SJCRH30 (cell line): ENCODE measurements around the gene TMEM135. TPM values are rescaled to one million over a fixed set of nuclear protein-coding genes. Genes with fewer than 3 reads are reported as not detected.
A peak's percentile ranks its signal among the peaks of the same experiment; 100 is the strongest.
"Not testable (repeated sequence)": the region's sequence is repeated elsewhere in the genome, so short reads cannot be mapped to it uniquely, and the experiment has no call there.

Experiments used
- DNase-seq, 2 experiments: peaks; one replicate each; pipeline ENCODE4 v3.0.0-alpha.2; 2015 to 2020
- H3K27ac ChIP-seq: fragments of 250-450 bp; sonication (Bioruptor Pico); 2 replicates; pipeline ENCODE4 v1.5.1; 2020; ENCODE audit warnings: mild to moderate bottlenecking, moderate library complexity
- H3K27me3 ChIP-seq: fragments of 250-450 bp; sonication (Bioruptor Pico); 2 replicates; pipeline ENCODE4 v1.5.1; 2020; ENCODE audit warnings: mild to moderate bottlenecking, moderate library complexity
- H3K36me3 ChIP-seq: fragments of 250-450 bp; sonication (Bioruptor Pico); 2 replicates; pipeline ENCODE4 v1.5.1; 2020; ENCODE audit warnings: mild to moderate bottlenecking, moderate library complexity
- H3K4me1 ChIP-seq: fragments of 250-450 bp; sonication (Bioruptor Pico); 2 replicates; pipeline ENCODE4 v1.5.1; 2020; ENCODE audit warnings: mild to moderate bottlenecking, moderate library complexity
- H3K4me3 ChIP-seq: fragments of 250-450 bp; sonication (Bioruptor Pico); 2 replicates; pipeline ENCODE4 v1.5.1; 2020; ENCODE audit warnings: mild to moderate bottlenecking, moderate library complexity
- H3K9me3 ChIP-seq: fragments of 250-450 bp; sonication (Bioruptor Pico); replicated peaks from 2 replicates; pipeline ENCODE4 v1.5.1; 2020; ENCODE audit warnings: mild to moderate bottlenecking, moderate library complexity
- total RNA-seq: library from RNA; depleted of rRNA; stranded (reverse); fragments of >200 nt; shearing (Covaris generic); gene quantifications from 2 replicates; pipeline ENCODE4 v1.2.3, GENCODE V29; 2014

The TMEM135 gene
- total RNA-seq, 1 experiment from 2014 or later: 35.3 TPM

DNA sequence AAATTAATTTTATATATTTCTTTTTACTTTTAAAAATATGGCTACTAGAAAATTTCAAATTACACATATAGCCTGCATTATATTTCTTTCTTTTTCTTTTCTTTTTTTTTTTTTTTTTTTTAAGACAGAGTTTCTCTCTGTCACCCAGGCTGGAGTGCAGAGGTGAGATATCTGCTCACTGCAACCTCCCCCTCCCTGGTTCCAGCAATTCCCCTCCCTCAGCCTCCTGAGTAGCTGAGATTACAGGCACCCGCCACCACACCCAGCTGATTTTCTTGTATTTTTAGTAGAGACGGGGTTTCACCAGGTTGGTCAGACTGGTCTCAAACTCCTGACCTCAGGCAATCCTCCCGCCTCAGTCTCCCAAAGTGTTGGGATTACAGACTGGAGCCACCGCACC lies 234.2 kb downstream of the TMEM135 start:
- H3K9me3 ChIP-seq, DNase-seq, H3K36me3 ChIP-seq, H3K4me1 ChIP-seq, H3K27me3 ChIP-seq, H3K4me3 ChIP-seq, H3K27ac ChIP-seq: not testable (repeated sequence)

DNA sequence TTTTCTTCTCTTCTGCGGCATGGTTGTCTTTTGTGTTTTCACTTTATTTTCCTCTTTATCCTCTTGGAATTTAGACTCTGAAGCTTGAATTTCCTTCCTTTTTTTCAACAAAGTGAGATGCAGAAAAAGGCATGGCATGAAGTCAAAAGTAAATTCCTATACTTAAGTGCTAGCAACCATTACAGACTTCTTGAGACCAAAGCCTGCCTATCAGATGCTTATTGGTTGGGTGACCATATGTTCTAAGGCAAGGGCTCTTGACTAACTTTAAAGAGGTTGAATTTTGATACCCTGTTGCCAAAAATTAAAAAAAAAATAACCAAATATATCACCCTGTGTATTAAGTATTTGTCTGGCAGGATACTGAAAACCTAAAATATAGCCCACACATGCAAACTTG lies 237.4 kb downstream of the TMEM135 start:
- Histone ChIP-seq H3K36me3 (no peaks in the 10 kb centered on the region), H3K27me3 (no peaks in the 10 kb centered on the region), H3K4me1 (no peaks in the 10 kb centered on the region), H3K9me3 (no peaks in the 10 kb centered on the region), H3K27ac (no peak overlapping the region), H3K4me3 (no peak overlapping the region)
- no peak for DNase-seq

DNA sequence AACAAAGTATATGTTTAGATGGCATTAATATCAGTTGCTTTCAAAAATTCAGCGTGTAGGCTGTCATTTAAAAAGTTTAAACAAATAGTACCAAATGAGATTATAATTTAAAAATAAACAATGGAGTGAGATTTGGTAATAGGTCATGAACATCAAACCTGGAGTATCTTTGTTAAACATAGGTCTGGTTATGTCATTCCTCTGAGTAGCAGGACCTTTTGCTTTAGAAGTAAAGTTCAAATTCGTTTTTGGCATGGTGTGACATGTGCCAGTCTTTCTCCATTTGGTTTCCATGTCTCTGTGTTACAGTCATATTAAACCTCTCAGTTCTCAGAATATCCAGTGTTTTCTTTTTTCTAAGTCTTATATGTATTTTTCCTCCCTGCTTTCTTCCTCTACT lies 242.4 kb downstream of the TMEM135 start:
- Histone ChIP-seq H3K4me1 (no peaks in the 10 kb centered on the region), H3K27me3 (no peaks in the 10 kb centered on the region), H3K4me3 (no peak overlapping the region), H3K36me3 (no peaks in the 10 kb centered on the region), H3K27ac (no peak overlapping the region), H3K9me3 (no peaks in the 10 kb centered on the region)
- no peak for DNase-seq

DNA sequence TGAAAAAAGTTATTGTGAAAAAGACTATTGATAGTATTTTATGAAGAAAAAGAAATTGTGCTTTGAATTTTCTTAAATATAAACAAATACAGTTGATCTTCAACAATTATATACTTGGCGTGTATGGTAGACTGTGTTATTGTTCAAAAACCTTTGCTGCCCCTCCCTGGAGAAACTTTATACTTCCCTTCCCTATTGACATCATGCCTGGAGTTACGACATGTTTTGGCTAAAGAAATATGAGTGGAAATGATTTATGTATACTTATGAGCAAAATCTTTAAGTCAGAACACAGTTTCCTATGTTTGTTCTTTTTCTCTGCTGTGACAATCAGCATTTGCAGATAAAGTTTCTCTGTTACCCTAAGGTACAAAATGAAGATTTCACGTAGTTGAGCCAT lies 243.8 kb downstream of the TMEM135 start:
- Histone ChIP-seq H3K9me3 (no peaks in the 10 kb centered on the region), H3K4me3 (no peak overlapping the region), H3K27ac (no peak overlapping the region), H3K36me3 (no peaks in the 10 kb centered on the region), H3K4me1 (no peaks in the 10 kb centered on the region), H3K27me3 (no peaks in the 10 kb centered on the region)
- peak in 1 of 2 experiments; percentile 39 for DNase-seq

DNA sequence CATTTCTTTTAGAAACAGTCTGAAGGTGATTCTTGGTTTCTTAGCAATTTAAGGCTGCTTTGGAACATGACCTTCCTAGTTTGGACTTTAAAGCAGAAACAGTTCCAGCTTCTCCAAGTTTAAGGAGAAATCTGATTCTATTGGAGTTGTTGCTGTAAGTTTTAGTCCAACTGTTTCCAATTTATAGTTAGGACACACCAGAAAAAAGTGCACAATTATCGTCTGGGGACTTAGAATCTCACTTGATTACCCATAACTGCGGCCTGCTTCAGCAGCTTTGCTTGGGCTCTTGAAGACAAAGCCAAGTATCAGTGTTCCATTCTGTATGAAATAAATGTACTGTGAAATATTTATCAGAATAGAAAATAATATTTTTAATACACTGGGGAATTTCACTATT lies 246.6 kb downstream of the TMEM135 start:
- Histone ChIP-seq H3K4me1 (no peaks in the 10 kb centered on the region), H3K27ac (no peak overlapping the region), H3K9me3 (no peaks in the 10 kb centered on the region)

DNA sequence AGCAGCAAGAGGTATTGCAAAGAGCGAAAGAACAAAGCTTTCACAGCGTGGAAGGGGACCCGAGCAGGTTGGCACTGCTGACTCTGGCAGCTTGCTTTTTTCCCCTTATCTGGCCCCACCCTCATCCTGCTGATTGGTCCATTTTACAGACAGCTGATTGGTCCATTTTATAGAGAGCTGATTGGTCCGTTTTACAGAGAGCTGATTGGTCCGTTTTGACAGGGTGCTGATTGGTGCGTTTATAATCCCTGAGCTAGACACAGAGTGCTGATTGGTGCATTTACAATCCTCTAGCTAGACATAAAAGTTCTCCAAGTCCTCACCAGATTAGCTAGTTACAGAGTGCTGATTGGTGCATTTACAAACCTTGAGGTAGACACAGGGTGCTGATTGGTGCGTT lies 247.9 kb downstream of the TMEM135 start:
- not testable (repeated sequence) for H3K36me3 ChIP-seq, DNase-seq, H3K27me3 ChIP-seq, H3K4me3 ChIP-seq, H3K9me3 ChIP-seq, H3K27ac ChIP-seq, H3K4me1 ChIP-seq

More for the DNA sequence above, 246.6 kb downstream of the TMEM135 start:
- Histone ChIP-seq H3K36me3 (no peaks in the 10 kb centered on the region), H3K27me3 (no peaks in the 10 kb centered on the region), H3K4me3 (no peak overlapping the region)
- DNase-seq: no peak

DNA sequence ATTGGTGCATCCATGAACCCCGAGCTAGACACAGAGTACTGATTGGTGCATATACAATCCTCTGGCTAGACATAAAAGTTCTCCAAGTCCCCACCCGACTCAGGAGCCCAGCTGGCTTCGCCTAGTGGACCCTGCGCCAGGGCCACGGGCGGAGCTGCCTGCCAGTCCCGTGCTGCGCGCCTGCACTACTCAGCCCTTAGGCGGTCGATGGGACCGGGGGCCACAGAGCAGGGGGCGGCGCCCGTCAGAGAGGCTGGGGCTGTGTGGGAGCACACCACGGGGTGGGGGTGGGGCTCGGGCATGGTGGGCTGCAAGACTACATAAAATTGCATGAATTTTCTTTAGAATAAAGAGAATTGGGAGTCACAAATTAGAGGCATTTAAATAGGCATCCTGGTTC lies 248.6 kb downstream of the TMEM135 start:
- Histone ChIP-seq H3K4me1 (no peaks in the 10 kb centered on the region), H3K27me3 (no peaks in the 10 kb centered on the region), H3K4me3 (no peak overlapping the region), H3K9me3 (no peaks in the 10 kb centered on the region), H3K27ac (no peak overlapping the region), H3K36me3 (no peaks in the 10 kb centered on the region)
- DNase-seq: no peak

DNA sequence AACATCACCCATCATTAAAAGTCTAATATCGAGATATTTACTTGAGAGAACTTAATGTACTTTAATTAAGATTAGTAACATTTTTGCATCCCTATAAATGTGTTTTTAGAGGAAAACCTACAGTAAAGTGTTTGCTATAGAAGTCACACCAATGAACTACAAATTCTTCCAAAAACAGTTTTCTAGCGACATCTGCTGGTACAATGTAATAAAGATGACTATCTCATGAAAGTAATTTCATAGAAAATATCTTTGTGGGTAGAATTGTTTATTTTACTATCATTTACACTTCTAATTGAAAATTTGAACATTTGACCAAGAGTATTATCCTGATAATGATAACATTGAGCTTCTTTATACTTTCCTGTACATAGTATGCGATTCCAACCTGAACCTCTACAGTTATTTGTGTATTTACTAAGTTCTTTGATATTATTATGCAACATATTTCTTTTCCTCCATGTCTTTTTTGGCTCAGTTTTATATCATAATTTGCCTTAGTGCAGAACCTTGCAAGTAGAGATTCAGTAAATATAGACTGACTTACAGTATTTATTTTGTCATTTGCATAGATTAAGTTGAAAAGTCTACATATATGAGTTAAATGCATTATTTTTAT lies 252.7 kb downstream of the TMEM135 start:
- DNase-seq: peak in 1 of 2 experiments; percentile 87

DNA sequence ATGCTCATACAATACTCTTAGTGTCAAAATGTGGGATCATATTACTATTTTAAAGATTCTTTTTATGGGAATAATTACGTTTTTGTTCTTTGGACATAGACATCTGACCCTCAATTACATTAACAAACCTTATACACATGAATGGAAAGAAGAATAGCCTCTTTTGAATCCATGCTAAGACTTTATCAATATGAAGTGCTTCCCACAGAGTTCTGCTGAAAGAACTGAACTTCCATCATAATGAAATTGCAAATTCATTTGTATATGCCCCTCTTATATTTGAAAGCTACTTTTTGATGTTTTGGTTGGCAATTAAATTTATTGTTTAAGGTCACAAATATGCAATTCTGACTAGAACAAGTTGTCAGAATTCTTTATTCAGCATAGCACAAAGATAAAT lies 254.9 kb downstream of the TMEM135 start:
- H3K27ac ChIP-seq: no peak overlapping the region
- no peaks in the 10 kb centered on the region for H3K4me1 ChIP-seq
- no peaks in the 10 kb centered on the region for H3K27me3 ChIP-seq
- DNase-seq: no peak
- H3K9me3 ChIP-seq: no peaks in the 10 kb centered on the region
- H3K4me3 ChIP-seq: no peak overlapping the region
- no peaks in the 10 kb centered on the region for H3K36me3 ChIP-seq

More for the DNA sequence above, 252.7 kb downstream of the TMEM135 start:
- Histone ChIP-seq H3K27me3 (no peaks in the 10 kb centered on the region), H3K9me3 (no peaks in the 10 kb centered on the region), H3K36me3 (no peaks in the 10 kb centered on the region), H3K27ac (no peak overlapping the region), H3K4me3 (no peak overlapping the region), H3K4me1 (no peaks in the 10 kb centered on the region)

DNA sequence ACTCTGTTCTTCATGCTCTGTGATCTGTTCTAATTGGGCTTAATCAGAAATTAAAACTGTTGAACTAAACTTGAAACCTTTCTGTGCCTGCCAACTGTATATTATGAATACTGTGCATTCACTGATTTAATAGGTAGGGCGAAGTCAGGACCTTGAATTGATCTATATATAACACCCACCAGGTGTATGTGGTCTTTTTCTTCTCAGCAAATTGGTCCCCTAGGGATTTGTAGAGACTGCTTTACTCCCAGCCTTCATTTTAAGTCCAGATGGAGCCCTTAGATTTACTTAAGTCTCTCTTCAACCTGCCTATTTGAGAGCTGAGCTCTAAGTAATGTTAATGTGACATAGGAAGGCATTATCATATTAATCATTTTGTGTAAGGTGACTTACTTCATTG lies 257.5 kb downstream of the TMEM135 start:
- H3K4me1 ChIP-seq: no peaks in the 10 kb centered on the region
- no peaks in the 10 kb centered on the region for H3K9me3 ChIP-seq
- H3K36me3 ChIP-seq: no peaks in the 10 kb centered on the region
- H3K27me3 ChIP-seq: no peaks in the 10 kb centered on the region
- no peak for DNase-seq
- H3K27ac ChIP-seq: no peak overlapping the region
- no peak overlapping the region for H3K4me3 ChIP-seq

DNA sequence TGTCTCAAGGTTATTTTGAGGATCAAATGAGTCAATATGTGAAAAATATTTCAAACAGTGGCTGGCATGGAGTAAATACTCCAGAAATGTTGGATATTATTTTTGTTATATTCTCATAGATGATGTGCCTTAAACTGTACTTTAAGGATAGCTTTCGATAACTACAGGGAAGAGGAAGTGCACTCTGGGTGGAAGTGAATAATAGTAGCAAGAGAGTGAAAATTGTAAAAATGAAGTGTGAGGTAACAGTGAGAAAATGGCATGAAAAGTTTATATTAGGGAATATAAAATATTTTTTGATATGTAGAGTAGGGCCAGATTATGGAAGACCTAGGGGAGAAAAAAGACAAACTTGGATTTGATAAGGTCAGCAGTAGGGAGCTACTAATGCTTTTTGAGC lies 258.9 kb downstream of the TMEM135 start:
- H3K4me3 ChIP-seq: no peak overlapping the region
- no peak overlapping the region for H3K27ac ChIP-seq
- H3K9me3 ChIP-seq: no peaks in the 10 kb centered on the region
- H3K27me3 ChIP-seq: no peaks in the 10 kb centered on the region
- DNase-seq: no peak
- no peaks in the 10 kb centered on the region for H3K36me3 ChIP-seq
- peaks cover 11% of the 10 kb centered on the region; the same call in 1 of the 2 replicates for H3K4me1 ChIP-seq

DNA sequence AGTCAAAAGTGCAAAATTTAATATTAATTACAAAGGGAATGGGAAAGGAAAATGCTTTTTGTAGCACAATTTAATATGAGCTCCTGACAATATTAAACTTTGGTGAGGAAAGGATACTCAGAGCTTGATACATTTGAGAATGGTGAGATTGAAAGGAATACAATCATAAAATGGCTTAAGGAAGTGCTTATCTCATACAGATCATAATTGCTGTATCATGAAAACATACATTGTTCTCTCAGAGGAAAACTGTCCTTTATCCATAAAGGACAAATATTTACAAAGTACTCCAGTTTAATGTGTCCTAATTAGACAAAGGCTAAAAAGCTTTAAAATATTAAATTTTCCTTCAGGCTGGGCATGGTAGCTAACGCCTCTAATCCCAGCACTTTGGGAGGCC lies 260.4 kb downstream of the TMEM135 start:
- Histone ChIP-seq H3K27ac (no peak overlapping the region), H3K27me3 (no peaks in the 10 kb centered on the region), H3K4me1 (peaks cover 14% of the 10 kb centered on the region), H3K4me3 (no peak overlapping the region), H3K9me3 (no peaks in the 10 kb centered on the region), H3K36me3 (no peaks in the 10 kb centered on the region)
- no peak for DNase-seq

DNA sequence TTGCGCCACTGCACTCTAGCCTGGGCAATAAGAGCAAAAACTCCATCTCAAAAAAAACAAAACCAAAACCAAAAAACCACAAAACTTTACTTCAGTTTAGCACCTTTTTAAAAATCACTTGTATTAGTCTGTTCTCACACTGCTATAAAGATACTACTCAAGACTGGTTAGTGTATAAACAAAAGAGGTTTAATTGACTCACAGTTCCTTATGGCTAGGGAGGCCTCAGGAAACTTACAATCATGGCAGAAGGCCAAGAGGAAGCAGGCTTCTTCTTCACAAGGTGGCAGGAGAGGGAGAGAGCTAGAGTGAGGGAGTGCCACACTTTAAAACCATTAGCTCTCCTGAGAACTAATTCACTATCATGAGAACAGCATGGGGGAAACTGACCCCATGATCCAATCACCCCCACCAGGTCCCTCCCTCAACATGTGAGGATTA lies 261.3 kb downstream of the TMEM135 start:
- H3K4me1 ChIP-seq: peaks cover 14% of the 10 kb centered on the region

DNA sequence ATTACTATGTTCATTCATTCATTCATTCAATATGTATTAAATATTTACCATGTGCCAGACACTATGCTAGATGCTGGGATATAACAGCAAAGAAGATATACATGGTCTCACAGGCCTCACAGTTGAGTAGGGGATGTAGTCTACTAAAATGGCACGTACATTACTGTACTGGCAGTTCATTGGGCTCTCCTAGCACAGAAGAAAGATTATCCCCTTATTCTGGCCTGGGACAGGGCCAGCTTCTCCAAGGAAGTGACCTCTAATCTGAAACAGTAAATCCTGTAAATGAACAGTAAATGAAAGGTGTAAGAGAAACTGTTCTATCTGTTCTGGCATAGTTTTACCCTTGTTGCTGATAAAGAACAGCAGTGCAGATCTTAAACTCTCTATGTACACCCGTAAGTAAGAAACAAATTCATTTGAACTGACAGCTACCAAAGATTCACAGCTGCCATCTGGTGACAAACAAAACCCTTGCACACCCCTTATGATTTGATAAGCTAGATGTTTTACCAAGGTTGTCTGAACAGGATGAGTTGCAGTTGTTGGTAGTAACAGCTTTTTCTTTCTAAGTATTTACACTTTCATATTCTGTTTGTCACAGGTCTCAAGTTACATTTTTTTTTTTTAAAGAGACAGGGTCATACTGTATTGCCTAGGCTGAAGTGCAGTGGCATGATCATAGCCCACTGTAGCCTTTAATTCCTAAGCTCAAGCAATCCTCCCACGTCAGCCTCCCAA lies 263.1 kb downstream of the TMEM135 start:
- Histone ChIP-seq H3K9me3 (no peaks in the 10 kb centered on the region), H3K27me3 (no peaks in the 10 kb centered on the region), H3K27ac (no peak overlapping the region), H3K4me3 (no peak overlapping the region), H3K36me3 (no peaks in the 10 kb centered on the region), H3K4me1 (peaks cover 14% of the 10 kb centered on the region)
- peak in 1 of 2 experiments; percentile 54 for DNase-seq

More for the DNA sequence above, 261.3 kb downstream of the TMEM135 start:
- Histone ChIP-seq H3K27me3 (no peaks in the 10 kb centered on the region), H3K9me3 (no peaks in the 10 kb centered on the region), H3K4me3 (no peak overlapping the region), H3K27ac (no peak overlapping the region), H3K36me3 (no peaks in the 10 kb centered on the region)
- no peak for DNase-seq

DNA sequence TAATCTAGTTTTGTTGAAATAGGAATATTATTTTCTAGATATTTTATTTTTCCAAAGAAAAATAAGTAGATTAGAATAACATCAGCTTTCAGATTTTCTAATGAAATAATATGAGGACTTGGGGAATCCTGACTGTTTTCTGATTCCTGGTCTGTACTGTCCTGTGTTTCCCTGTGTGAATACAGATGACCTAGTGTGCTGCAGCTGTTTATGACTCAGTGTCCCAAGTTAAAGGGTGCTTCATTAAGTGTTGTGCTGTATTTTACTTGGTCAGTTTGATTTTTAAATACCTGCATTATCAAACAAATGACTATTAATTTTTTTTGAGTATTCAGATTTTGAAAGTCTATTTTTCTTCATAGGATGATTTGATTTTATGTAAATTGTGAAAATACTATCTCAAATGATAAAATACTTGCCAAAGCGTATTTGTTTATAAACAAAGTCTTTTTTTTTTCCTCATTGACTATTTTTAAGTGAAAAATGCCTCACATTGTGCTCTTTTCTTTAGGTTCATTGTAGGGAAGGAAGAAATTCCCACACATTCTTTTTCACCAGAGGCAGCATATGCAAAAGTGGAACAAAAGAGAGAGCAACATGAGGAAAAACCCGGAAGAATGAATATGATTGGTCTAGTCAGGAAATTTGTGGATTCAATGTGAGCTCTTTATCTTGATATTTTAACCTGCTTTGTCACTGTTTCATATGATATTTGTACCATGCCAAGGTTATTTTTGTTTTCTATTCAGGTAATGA lies 264.2 kb downstream of the TMEM135 start:
- Histone ChIP-seq H3K27ac (no peak overlapping the region), H3K27me3 (no peaks in the 10 kb centered on the region), H3K4me3 (no peak overlapping the region), H3K9me3 (no peaks in the 10 kb centered on the region), H3K4me1 (peaks cover 14% of the 10 kb centered on the region), H3K36me3 (no peaks in the 10 kb centered on the region)
- DNase-seq: no peak
